AG04450 (cell line): ENCODE results near the gene KCNK17. TPM values are rescaled to one million over a fixed set of nuclear protein-coding genes. Genes with fewer than 3 reads are reported as not detected.

Source experiments
- CTCF ChIA-PET: fragments of 300-600, 350-600 bp; formaldehyde crosslinking; extraction: SDS; loops from one replicate; lab custom pipeline; 2022; ENCODE audit warnings: antibody characterized with exemption, inconsistent platforms; lab: Charles Lee
- POLR2A ChIA-PET: fragments of 350-600 bp; formaldehyde crosslinking; extraction: SDS; loops from one replicate; lab custom pipeline; 2021; ENCODE audit warnings: antibody characterized with exemption, inconsistent platforms; lab: Yijun Ruan, JAX
- DNase-seq: peaks from one replicate; pipeline ENCODE4 v3.0.0-alpha.2; 2011; ENCODE audit warnings: low read depth, low spot score
- H3K27ac ChIP-seq: one replicate; pipeline ENCODE4 v1.5.1; 2012; ENCODE audit warnings: low read depth, low read length, control low read depth
- H3K27me3 ChIP-seq: one replicate; pipeline ENCODE4 v1.6.0; 2012; ENCODE audit warnings: low read length; ENCODE audit not compliant: control insufficient read depth, insufficient read depth
- H3K4me3 ChIP-seq: 2 replicates; pipeline ENCODE4 v1.5.1; 2011; ENCODE audit warnings: mild to moderate bottlenecking, low read depth, low read length, control low read depth
- H3K9me3 ChIP-seq: 2 replicates; pipeline ENCODE4 v1.5.1; 2012; ENCODE audit warnings: low read length; ENCODE audit not compliant: control insufficient read depth, insufficient read depth
- CTCF ChIP-seq: IDR thresholded peaks from 2 replicates; pipeline ENCODE4 v1.5.1; 2011; ENCODE audit warnings: low read depth, low read length, control low read depth, inconsistent platforms
- polyA plus RNA-seq: library from polyadenylated mRNA; depleted of rRNA; stranded (reverse); fragments of >200 nt; gene quantifications from 2 replicates; pipeline ENCODE4 v1.2.3, GENCODE V29; 2011

Gene KCNK17
- polyA plus RNA-seq, 1 experiment, result not detected

DNA sequence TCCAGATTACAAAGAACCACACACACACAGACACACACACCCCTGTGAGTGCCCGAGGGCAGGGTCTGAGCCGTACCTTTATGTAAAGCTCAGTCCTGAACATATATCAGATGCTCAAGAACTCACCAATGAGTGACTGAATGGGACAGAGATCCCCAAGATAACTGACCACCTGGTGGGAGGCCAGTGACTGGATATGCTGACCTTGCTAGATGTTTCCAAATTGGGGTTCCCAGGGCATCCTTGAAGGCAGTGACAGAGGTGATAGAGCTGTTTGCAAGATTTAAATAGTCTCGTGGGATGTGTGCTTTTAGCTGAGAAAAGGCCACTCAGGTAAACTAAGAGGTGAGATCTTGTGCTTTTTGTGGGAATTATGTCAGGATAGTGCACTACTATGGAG, 39.3 kb downstream of the KCNK17 start:
- Histone ChIP-seq H3K4me3 (no peak overlapping the region), H3K27ac (no peak overlapping the region), H3K9me3 (no peaks in the 10 kb centered on the region), H3K27me3 (no peaks in the 10 kb centered on the region)
- ChIA-PET POLR2A (no interaction called here), CTCF (no interaction called here)
- TF ChIP-seq CTCF, result no peak
- DNase-seq, result no peak

GRCh38 chr6:39274471-39274870, 39.7 kb downstream of the KCNK17 start:
- no peak for TF ChIP-seq CTCF
- POLR2A ChIA-PET, result no interaction called here
- Histone ChIP-seq H3K27ac (no peak overlapping the region), H3K4me3 (no peak overlapping the region), H3K9me3 (no peaks in the 10 kb centered on the region), H3K27me3 (no peaks in the 10 kb centered on the region)
- DNase-seq, result no peak
- CTCF ChIA-PET, result interaction anchor here (0.6 kb wide), 1 partner anchor 35 kb away, joined by 4 read pairs; no protein-coding TSS in a partner anchor

GRCh38 chr6:39273406-39273821, 40.8 kb downstream of the KCNK17 start:
- H3K9me3 ChIP-seq, result no peaks in the 10 kb centered on the region
- H3K27ac ChIP-seq, result no peak overlapping the region
- no peak overlapping the region for H3K4me3 ChIP-seq
- no peaks in the 10 kb centered on the region for H3K27me3 ChIP-seq
- DNase-seq, result no peak
- CTCF ChIA-PET, result no interaction called here
- POLR2A ChIA-PET, result no interaction called here
- TF ChIP-seq CTCF, result no peak

- no peak for TF ChIP-seq CTCF
- ChIA-PET POLR2A (no interaction called here), CTCF (no interaction called here)
- H3K27ac ChIP-seq, result no peak overlapping the region
- H3K4me3 ChIP-seq, result no peak overlapping the region
- no peak for DNase-seq
- no peaks in the 10 kb centered on the region for H3K27me3 ChIP-seq
- H3K9me3 ChIP-seq, result no peaks in the 10 kb centered on the region
These were observed 44.3 kb downstream of the KCNK17 start for GRCh38 chr6:39269961-39270360.

DNA sequence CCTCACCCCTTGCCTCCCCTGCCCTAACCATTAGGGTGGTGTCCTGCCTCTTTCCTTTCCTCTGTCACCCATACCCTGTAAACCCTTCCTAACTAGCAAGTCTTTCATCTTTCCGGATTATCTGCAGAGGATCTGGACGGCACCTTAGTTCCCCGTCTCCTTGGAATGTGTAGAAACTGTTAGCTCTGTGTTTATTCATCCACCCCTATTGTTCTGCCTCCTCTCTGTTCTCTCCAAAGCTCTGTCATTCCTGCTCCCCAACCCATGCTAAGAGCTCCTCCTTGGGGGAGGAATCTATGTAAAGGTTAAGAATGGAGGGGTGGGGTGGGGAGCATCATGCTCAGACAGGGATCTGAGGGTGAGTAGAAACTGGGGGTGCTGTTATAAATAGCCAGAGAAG, 45.5 kb downstream of the KCNK17 start:
- ChIA-PET CTCF (no interaction called here), POLR2A (no interaction called here)
- no peak for TF ChIP-seq CTCF

More for the DNA sequence above, 45.5 kb downstream of the KCNK17 start:
- H3K9me3 ChIP-seq, result no peaks in the 10 kb centered on the region
- no peak overlapping the region for H3K4me3 ChIP-seq
- H3K27me3 ChIP-seq, result no peaks in the 10 kb centered on the region
- no peak overlapping the region for H3K27ac ChIP-seq
- no peak for DNase-seq
